ENCODE results near the gene SLC43A3. TPM values are rescaled to one million over a fixed set of nuclear protein-coding genes. Genes with fewer than 3 reads are reported as not detected.

The SLC43A3 gene
- total and polyA plus RNA-seq, 9 of the 15 experiments (the other 6 are each of a cell fraction or from before 2014, with no cell fraction given) = 63.7 to 281 (median 139) TPM

GRCh38 chr11:57413681-57414080 lies 13.2 kb downstream of the SLC43A3 start (continued):
- no peak for TF ChIP-seq MGA (IDR thresholded peaks at IDR 0.05)
- no peak for TF ChIP-seq ZBTB8A (IDR thresholded peaks at IDR 0.05; ENCODE audit: partially characterized antibody)
- TF ChIP-seq SUPT5H (IDR thresholded peaks at IDR 0.05) = 0 out of 2 replicates have a peak, but pooled peaks have one; percentile 30
- no peak for TF ChIP-seq ARID3A (IDR thresholded peaks at IDR 0.05; ENCODE audit: borderline replicate concordance, low read depth, low read length)
- TF ChIP-seq THRA (IDR thresholded peaks at IDR 0.05) = no peak
- no peak for TF ChIP-seq EWSR1 (IDR thresholded peaks at IDR 0.05; ENCODE audit: borderline replicate concordance, low read depth, partially characterized antibody)
- no peak for TF ChIP-seq ZNF3 (CRISPR knock-in tag; IDR thresholded peaks at IDR 0.05)
- no peak for TF ChIP-seq BRD9 (IDR thresholded peaks at IDR 0.05; ENCODE audit: low read depth, partially characterized antibody)
- TF ChIP-seq NR0B1 (IDR thresholded peaks at IDR 0.05; ENCODE audit: partially characterized antibody) = no peak
- no peak for TF ChIP-seq HDAC3 (IDR thresholded peaks at IDR 0.05; ENCODE audit: borderline replicate concordance, partially characterized antibody)
- TF ChIP-seq MEF2D (tag; conservative IDR thresholded peaks at IDR 0.05; ENCODE audit: low read depth) = no peak

All from K562 (cell line).